Testis (tissue), 3 donors: ENCODE data around the gene ST7. TPM values are rescaled to one million over a fixed set of nuclear protein-coding genes. Genes with fewer than 3 reads are reported as not detected.

Experiments used
- DNase-seq: peaks from one replicate; pipeline ENCODE4 v3.0.0-alpha.2; 2019
- H3K27ac ChIP-seq, 2 donors: fragments of 200-600 bp; sonication (generic); one replicate each; pipeline ENCODE4 v1.5.1; 2019
- H3K27me3 ChIP-seq: fragments of 200-600 bp; sonication (generic); one replicate; pipeline ENCODE4 v1.5.1; 2019
- H3K36me3 ChIP-seq: fragments of 200-600 bp; sonication (generic); one replicate; pipeline ENCODE4 v1.5.1; 2017; ENCODE audit warnings: low read depth; ENCODE audit errors: missing control alignments
- H3K4me1 ChIP-seq: fragments of 200-600 bp; sonication (generic); one replicate; pipeline ENCODE4 v1.5.1; 2019
- H3K4me3 ChIP-seq, 2 donors: fragments of 200-600 bp; sonication (generic); one replicate each; pipeline ENCODE4 v1.5.1; 2017 to 2019
- H3K9me3 ChIP-seq: fragments of 200-600 bp; sonication (generic); one replicate; pipeline ENCODE4 v1.5.1; 2017
- CTCF ChIP-seq, 3 experiments: fragments of 450-650 bp in 2 of 3; fragments of 200-600 bp in 1 of 3; sonication (generic) in 1 of 3; IDR thresholded peaks; one replicate each; pipeline ENCODE4 v1.5.1; 2016 to 2019; ENCODE audit warnings: antibody characterized with exemption in 3 of 3, mild to moderate bottlenecking in 2 of 3, moderate library complexity in 1 of 3
- POLR2A ChIP-seq: fragments of 450-650 bp; IDR thresholded peaks from one replicate; pipeline ENCODE4 v1.6.1; 2017; ENCODE audit warnings: antibody characterized with exemption, mild to moderate bottlenecking, moderate library complexity
- WGBS, 2 donors: methylation state at CpG; one replicate each; pipeline ENCODE4 v1.1.5; 2018; 5-methylcytosine and 5-hydroxymethylcytosine counted together
- intact Hi-C: fragments of 100-400 bp; cut with DNase I; formaldehyde crosslinking; loops from one replicate; pipeline ENCODE4 v1.15.1; 2023; ENCODE audit warnings: low total_unique reads
- polyA plus RNA-seq: library from polyadenylated mRNA; stranded (reverse); fragments of 350-450 nt; fragmentation: Illumina TruSeq; extraction: RNeasy Lipid Tissue Mini Kit (QIAGEN cat#74804); gene quantifications from one replicate; pipeline ENCODE4 v1.2.3, GENCODE V29; 2014; ENCODE audit warnings: low read depth, low replicate concordance; ENCODE audit not compliant: insufficient read depth
- total RNA-seq, 2 donors: library from RNA; depleted of rRNA; stranded (reverse); fragments of >200 nt; gene quantifications; one replicate each; pipeline ENCODE4 v1.2.3, GENCODE V29; 2016

ST7 gene
- total and polyA plus RNA-seq, 3 donors from 2014 or later: 15.9 to 25.3 (median 23.2) TPM

GRCh38 chr7:117085769-117086463 lies 132.6 kb downstream of the ST7 start:
- TF ChIP-seq POLR2A (no peak), CTCF (IDR thresholded peaks at IDR 0.05) (no peak)
- WGBS, 2 donors: 49 to 63% methylated on average over 3 of the region's 3 CpGs
- H3K27me3 ChIP-seq: no peaks in the 10 kb centered on the region

GRCh38 chr7:117086788-117087187 lies 133.5 kb downstream of the ST7 start:
- intact Hi-C loops: no loop called here
- DNase-seq: no peak
- WGBS, 2 donors: 60 to 80% methylated on average over 3 of the region's 3 CpGs
- Histone ChIP-seq H3K36me3 (no peaks in the 10 kb centered on the region), H3K9me3 (no peaks in the 10 kb centered on the region), H3K27me3 (no peaks in the 10 kb centered on the region), H3K4me3 (no peak overlapping the region), H3K4me1 (peaks cover 18% of the 10 kb centered on the region), H3K27ac (no peak overlapping the region)
- TF ChIP-seq CTCF (IDR thresholded peaks at IDR 0.05) (no peak), POLR2A (no peak)

More at GRCh38 chr7:117085769-117086463, 132.6 kb downstream of the ST7 start:
- no peaks in the 10 kb centered on the region for H3K9me3 ChIP-seq
- no peak for DNase-seq
- intact Hi-C loops: no loop called here
- H3K4me1 ChIP-seq: peaks cover 18% of the 10 kb centered on the region
- no peak overlapping the region for H3K27ac ChIP-seq
- no peaks in the 10 kb centered on the region for H3K36me3 ChIP-seq
- no peak overlapping the region for H3K4me3 ChIP-seq

GRCh38 chr7:117087639-117088396 lies 134.5 kb downstream of the ST7 start:
- TF ChIP-seq POLR2A (no peak), CTCF (IDR thresholded peaks at IDR 0.05) (no peak)
- Histone ChIP-seq H3K36me3 (no peaks in the 10 kb centered on the region), H3K27ac (no peak overlapping the region), H3K27me3 (no peaks in the 10 kb centered on the region), H3K9me3 (no peaks in the 10 kb centered on the region), H3K4me3 (no peak overlapping the region), H3K4me1 (peaks cover 18% of the 10 kb centered on the region)
- 84 to 92% methylated on average over 4 of the region's 4 CpGs for WGBS, 2 donors
- DNase-seq: no peak
- intact Hi-C loops: no loop called here

GRCh38 chr7:117088623-117089194 lies 135.4 kb downstream of the ST7 start:
- no peak overlapping the region for H3K4me3 ChIP-seq
- 93 to 94% methylated on average over 2 of the region's 2 CpGs for WGBS, 2 donors
- no peaks in the 10 kb centered on the region for H3K36me3 ChIP-seq
- no peak overlapping the region for H3K27ac ChIP-seq
- H3K9me3 ChIP-seq: no peaks in the 10 kb centered on the region
- intact Hi-C loops: no loop called here
- peaks cover 18% of the 10 kb centered on the region for H3K4me1 ChIP-seq
- no peaks in the 10 kb centered on the region for H3K27me3 ChIP-seq
- no peak for TF ChIP-seq CTCF (IDR thresholded peaks at IDR 0.05)
- no peak for DNase-seq
